ENCODE measurements around the gene OR56B4.

DNA sequence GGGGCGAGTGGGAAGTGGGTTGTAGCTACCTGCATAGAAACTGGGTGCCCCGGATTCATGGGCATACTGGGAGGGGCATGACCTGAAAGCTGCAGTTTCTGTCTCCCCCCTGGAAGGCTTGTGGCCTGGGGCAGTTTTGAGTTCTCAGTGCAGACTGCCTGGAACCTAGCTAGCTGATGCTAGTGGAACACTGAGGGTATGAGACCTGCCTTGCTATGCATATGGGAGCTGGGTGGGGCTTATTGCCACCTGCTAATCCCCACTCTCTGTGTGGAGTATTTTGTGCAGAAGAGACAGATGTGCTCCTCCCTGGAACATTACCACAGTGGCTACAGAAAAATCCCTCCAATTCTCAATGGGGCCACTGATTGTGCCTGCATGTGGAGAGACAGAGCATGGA lies 11.7 kb upstream of the OR56B4 start:
- no peak for TF ChIP-seq EZH2 (optimal IDR thresholded peaks at IDR 0.05; ENCODE audit: low read depth, low read length)
- TF ChIP-seq, protein P1, sequence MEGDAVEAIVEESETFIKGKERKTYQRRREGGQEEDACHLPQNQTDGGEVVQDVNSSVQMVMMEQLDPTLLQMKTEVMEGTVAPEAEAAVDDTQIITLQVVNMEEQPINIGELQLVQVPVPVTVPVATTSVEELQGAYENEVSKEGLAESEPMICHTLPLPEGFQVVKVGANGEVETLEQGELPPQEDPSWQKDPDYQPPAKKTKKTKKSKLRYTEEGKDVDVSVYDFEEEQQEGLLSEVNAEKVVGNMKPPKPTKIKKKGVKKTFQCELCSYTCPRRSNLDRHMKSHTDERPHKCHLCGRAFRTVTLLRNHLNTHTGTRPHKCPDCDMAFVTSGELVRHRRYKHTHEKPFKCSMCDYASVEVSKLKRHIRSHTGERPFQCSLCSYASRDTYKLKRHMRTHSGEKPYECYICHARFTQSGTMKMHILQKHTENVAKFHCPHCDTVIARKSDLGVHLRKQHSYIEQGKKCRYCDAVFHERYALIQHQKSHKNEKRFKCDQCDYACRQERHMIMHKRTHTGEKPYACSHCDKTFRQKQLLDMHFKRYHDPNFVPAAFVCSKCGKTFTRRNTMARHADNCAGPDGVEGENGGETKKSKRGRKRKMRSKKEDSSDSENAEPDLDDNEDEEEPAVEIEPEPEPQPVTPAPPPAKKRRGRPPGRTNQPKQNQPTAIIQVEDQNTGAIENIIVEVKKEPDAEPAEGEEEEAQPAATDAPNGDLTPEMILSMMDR (IDR thresholded peaks at IDR 0.05; ENCODE audit: low read length): no peak
- TF ChIP-seq EZH2phosphoT487 (IDR thresholded peaks at IDR 0.05; ENCODE audit: low read length): no peak
